GM12873 (cell line): ENCODE measurements around the gene ADGRG1.

ENCODE experiments used
- CTCF ChIP-seq: IDR thresholded peaks from 2 replicates; pipeline ENCODE4 v1.5.1; 2012; ENCODE audit warnings: low read depth, mild to moderate bottlenecking, moderate library complexity, low read length, control low read depth; ENCODE audit not compliant: insufficient read depth; ENCODE audit errors: missing control alignments

ADGRG1 gene

GRCh38 chr16:57682809-57683635 lies 54.6 kb downstream of the ADGRG1 start:
- no peak for TF ChIP-seq CTCF

GRCh38 chr16:57683636-57684545 lies 55.5 kb downstream of the ADGRG1 start:
- no peak for TF ChIP-seq CTCF

DNA sequence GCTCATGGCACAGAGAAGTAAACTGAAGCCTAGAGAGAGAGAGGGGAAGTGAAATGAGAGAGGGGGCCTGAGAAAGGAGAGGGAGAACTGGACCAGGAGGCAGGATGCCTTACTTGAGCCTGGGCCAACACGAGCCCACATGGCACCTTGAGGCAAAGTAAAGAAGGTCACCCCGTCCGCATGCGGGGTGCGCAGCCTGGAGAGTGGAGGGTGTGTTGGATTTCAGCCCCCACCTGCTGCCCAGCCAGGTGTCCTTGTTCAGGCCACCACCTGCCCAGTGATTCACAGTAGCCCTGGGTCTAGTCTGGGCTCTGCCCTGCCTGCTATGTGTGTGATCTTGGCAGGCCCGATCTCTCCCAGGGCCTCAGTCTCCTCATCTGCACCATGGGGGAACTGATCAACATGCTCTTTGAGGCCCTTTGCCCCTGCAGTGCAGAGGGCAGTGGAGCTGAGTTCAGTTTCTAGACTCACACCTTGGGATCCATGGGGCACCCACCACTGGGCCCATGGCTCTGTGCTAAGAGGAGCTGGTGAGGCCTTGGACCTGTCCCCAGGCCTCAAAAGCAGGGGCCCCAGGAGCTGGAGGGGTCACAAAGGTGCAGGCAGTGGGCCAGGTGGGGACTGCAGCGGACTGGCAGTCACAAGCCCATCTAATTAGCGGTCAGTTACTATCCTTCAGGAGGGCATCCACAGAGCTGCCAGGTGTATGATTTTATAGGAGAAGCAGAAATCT lies 56.4 kb downstream of the ADGRG1 start:
- no peak for TF ChIP-seq CTCF

DNA sequence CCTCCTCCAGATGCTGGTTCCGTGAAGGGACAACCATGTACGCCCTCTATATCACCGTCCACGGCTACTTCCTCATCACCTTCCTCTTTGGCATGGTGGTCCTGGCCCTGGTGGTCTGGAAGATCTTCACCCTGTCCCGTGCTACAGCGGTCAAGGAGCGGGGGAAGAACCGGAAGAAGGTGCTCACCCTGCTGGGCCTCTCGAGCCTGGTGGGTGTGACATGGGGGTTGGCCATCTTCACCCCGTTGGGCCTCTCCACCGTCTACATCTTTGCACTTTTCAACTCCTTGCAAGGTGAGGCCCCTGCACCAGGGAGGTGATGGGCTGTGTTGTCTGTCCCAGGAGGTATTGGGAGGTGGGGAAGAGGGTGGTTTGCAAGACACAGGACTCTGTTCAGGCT lies 57.2 kb downstream of the ADGRG1 start:
- no peak for TF ChIP-seq CTCF

GRCh38 chr16:57686577-57686976 lies 58.1 kb downstream of the ADGRG1 start:
- TF ChIP-seq CTCF, result no peak

GRCh38 chr16:57687363-57687929 lies 59.0 kb downstream of the ADGRG1 start:
- no peak for TF ChIP-seq CTCF
